Thyroid gland (tissue), 4 donors: ENCODE data around the gene PLA2G4D.

Source experiments
- POLR2A ChIP-seq, 2 donors: fragments of 450-650 bp; IDR thresholded peaks; one replicate each; pipeline ENCODE4 v1.6.1; 2017; ENCODE audit warnings: antibody characterized with exemption in 2 of 2, mild to moderate bottlenecking in 2 of 2, moderate library complexity in 1 of 2
- TF ChIP-seq, protein P1 (sequence below), 6 experiments: fragments of 200-600 bp in 3 of 6; fragments of 450-650 bp in 3 of 6; sonication (generic) in 3 of 6; IDR thresholded peaks; one replicate each; pipeline ENCODE4 v1.5.1; 2016 to 2019; ENCODE audit warnings: antibody characterized with exemption in 6 of 6, mild to moderate bottlenecking in 2 of 6, inconsistent platforms in 1 of 6, moderate library complexity in 1 of 6

DNA sequence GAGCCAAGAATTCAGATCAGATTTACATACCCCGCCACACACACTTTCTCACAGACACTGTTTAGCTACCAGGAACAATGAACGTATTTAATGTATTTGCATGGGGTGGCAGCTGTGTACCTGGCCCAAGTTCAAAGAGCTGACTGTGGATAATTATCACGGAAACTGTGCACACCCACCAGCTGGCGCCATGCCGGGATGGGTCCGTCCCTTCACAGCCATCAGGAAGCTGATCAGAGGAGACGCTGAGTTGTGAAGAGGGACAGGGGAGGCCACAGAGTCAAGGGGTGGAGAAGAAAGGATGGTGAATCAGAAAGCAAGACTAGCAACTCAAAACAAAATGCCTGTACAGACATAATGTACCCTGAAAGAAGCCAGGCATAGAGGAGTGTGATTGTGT is 13.1 kb upstream of the PLA2G4D start:
- TF ChIP-seq, protein P1, sequence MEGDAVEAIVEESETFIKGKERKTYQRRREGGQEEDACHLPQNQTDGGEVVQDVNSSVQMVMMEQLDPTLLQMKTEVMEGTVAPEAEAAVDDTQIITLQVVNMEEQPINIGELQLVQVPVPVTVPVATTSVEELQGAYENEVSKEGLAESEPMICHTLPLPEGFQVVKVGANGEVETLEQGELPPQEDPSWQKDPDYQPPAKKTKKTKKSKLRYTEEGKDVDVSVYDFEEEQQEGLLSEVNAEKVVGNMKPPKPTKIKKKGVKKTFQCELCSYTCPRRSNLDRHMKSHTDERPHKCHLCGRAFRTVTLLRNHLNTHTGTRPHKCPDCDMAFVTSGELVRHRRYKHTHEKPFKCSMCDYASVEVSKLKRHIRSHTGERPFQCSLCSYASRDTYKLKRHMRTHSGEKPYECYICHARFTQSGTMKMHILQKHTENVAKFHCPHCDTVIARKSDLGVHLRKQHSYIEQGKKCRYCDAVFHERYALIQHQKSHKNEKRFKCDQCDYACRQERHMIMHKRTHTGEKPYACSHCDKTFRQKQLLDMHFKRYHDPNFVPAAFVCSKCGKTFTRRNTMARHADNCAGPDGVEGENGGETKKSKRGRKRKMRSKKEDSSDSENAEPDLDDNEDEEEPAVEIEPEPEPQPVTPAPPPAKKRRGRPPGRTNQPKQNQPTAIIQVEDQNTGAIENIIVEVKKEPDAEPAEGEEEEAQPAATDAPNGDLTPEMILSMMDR (IDR thresholded peaks at IDR 0.05): no peak
- TF ChIP-seq POLR2A (IDR thresholded peaks at IDR 0.05): no peak
